ENCODE data around the gene DDX39A.

DDX39A gene

DNA sequence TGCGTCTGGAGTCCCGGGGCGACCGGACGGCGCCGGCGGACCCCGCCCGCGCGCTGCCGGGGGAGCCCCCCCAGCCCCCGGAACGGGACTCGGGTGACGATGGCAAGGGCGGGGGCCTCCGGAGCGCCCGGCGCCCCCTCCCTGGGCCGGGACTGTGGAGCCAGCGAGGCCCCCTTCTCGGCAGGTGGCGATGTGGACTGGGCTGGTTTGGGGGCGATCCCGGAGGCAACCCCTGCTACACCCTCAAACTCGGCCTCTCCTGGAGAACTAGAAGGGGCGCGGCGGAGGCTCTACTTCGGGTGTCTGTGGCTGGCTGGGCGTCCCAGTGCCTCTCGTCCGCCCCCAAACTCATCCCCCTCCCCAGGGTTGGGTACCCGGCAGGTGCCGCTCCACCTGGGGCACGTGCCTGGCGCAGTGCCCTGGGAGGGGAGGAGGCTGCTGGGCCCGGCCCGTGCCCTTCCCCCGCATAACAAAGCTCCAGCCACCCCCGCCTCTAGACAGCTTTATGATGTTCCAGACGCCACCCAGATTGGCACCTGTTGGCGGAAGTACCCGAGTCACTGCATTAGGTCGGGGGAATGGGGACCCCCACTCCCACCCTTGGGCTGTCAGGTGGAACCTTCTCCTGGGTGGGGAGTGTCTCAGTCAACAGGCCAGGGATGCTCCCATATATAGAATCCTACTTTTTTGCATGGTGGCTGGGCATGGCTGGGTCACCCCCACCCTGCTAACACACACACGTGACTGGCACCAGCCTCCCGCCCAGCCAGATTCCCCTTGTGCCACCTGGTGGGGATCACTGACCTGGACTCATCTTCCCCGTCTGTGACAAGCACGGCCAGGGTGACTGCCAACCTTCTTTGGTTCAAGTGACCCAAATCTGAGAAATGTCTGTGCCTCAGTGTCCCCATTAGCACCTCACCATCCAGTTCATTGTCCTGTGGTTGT is 14.7 kb upstream of the DDX39A start:
- no peak for DNase-seq

DNA sequence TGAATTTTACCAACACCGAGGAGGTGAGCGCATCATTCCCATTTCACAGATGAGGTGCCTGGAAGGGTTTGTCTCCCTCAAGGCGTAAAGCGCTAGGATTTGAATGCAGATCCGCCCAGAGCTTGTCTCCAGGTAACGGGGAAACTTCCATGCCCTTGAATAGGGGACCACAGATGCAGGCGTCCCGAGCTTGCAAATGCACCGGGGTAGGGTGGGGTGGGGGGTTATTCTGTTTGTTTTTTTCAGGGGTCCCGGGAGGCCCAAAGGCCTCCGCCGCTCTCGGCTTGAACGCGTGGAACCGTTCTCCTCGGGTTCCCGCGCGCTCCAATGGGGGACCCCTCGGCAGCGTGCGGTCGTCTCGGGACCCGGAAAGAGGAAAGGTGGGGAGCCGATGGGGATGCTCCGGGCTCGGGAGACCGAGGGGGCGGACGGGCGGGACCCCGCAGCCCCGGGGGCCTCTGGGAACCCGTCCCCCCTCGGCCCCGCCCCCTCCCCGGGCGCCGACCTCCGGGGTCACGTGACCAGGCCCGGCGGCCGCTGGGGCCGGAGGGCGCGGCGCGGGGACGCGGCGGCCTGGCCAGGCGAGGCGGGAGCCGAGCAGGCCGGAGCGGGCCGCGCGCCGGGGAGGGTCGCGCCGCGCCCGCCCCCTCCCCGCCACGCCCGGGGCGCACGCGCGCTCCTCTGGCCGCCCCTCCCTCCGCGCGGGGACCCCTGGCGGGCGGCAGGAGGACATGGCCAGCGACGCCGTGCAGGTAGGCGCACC is 13.8 kb upstream of the DDX39A start, which contains the start of gene PKN1:
PKN1 (plus strand) TSS at position 516 of the 763 bp plus-strand sequence; CDS start at position 732, 216 bp downstream.
- DNase-seq, result peak; percentile 77

DNA sequence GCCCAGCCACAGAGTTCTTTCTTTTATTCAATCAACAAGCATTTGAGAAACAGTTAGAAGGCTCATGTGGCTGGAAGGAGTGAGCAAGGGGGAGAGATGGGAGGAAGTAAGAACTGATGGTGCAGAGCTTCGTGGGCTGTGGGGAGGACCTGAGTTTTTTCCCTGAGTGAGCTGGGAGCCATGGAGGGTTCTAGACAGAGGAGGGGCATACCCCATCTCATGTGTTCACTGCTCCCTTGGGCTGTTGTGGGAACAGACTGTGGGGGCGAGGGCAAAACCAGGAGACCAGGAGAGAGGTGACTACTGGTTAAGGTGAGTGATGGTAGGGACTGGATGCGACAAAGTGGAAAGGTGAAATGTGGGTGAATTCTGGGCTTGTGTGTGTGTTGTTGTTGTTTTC is 11.6 kb upstream of the DDX39A start:
- no peak for DNase-seq

DNA sequence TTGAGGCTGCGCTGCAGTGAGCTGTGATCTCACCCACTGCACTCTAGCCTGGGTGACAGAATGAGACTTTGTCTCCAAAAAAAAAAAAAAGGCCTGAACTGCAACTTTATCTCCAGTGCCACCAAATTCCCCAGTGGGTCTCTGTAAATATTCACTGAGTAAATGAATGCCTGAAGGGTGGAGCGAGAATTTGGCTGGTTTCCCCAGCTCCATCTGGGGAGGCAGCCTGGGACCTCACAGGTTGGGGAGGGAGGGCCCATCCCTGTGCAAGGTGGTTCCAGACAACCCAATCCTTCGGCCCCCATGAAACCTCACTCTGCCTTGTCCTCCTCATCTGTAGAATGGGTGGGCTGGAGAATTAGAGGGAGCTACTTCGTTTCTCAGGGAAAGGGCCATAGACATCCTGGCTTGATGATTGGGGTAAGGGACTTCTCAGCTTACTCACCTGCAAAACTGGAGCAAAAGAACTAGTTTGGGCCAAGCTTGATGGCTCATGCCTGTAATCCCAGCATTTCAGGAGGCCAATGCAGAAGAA is 9.8 kb upstream of the DDX39A start:
- no peak for DNase-seq

DNA sequence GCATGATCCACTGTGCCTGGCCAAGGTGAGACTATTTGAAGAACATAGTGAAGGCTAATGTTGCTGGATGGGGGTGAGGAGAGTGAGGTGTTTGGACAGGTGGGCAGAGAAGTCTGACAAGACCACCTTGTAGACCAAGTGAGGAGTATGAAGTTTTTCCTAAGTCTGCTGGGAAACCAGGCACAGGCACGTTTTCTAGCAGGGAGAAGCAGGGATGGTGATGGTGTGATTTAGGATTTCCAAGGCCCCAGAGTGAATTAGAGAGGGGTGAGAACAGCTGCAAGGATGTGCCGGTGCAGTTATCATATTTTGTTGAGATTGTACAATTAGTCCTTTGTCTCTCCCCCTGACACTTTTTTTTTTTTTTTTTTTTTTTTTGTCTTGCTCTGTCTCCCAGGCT is 8.3 kb upstream of the DDX39A start:
- no peak for DNase-seq

DNA sequence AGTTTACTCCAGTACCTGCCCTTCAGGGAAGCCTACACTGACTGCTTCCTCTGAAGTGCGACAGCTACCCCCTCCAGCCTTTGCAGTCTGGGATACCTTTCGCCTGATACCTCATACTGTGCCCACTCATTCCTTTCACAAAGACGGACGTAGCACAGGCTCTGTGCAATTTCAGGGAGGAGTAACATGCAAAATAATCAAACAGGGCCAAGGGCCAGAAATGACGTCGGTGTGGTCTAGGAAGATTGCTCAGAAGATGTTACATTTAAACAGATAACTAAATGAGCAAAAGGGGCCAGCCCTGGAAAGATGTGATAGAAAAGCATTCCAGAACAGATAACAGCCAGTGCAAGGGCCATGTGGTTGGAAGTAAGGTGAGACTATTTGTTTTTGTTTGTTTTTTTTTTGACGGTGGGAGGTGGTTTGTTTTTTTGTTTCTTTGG is 6.6 kb upstream of the DDX39A start:
- no peak for DNase-seq

DNA sequence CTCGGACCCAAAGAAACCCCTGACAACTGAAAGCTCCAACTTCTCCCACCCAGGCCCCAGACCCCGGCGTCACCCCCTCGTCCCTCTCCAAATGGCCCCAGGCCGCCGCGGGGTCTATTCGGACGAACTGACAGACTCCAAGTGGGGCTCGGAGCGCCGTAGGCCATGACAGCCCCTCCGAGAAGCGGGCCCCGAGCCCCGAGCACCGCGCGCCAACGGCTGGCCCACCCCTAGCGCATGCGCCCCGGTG is 360 bp downstream of the DDX39A start:
- DNase-seq, result peak; percentile 89

DNA sequence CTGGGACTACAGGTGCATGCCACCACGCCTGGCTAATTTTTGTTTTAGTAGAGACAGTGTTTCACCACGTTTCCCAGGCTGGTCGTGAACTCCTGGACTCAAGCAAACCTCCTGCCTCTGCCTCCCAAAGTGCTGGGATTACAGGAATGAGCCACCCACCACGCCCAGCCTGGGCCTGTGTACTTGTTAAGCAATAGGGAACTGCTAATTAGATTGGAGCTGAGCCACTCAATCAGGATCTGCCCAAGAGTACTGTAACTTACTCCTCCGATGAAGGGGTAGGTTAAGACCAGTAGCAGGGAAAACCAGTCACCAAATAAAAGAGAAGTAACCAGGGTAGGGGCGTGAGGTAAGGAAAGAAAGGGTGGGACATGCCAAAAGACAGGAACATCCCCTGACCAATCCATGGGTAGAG is 2.3 kb downstream of the DDX39A start:
- no peak for DNase-seq

DNA sequence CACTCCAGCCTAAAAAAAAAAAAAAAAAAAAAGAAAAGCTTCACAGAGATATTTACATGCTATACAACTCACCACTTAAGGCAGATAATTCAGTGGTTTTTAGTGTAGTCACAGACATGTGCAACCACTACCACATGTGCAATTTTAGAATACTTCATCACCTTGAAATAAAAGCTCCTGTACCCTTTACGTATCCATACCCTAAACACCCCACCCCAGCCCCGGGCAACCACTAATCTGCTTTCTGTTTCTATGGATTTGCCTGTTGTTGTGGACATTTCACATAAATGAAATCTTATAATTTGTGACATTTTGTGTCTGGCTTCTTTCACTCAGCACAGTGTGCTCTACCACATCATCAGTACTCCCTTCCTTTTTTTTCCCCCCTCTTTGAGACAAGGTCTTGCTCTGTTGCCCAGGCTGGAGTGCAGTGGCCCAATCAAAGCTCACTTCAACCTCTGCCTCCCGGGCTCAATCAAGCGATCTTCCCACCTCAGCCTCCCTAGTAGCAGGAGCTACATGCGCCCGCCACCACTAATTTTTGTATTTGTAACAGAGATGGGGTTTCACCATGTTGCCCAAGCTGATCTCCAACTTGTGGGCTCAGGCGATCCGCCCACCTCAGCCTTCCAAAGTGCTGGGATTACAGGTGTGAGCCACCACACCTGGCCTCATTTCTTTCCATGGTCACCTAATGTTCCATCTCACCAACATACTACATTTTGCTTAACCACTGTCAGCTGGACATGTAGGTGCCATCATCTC is 4.0 kb downstream of the DDX39A start:
- no peak for DNase-seq

DNA sequence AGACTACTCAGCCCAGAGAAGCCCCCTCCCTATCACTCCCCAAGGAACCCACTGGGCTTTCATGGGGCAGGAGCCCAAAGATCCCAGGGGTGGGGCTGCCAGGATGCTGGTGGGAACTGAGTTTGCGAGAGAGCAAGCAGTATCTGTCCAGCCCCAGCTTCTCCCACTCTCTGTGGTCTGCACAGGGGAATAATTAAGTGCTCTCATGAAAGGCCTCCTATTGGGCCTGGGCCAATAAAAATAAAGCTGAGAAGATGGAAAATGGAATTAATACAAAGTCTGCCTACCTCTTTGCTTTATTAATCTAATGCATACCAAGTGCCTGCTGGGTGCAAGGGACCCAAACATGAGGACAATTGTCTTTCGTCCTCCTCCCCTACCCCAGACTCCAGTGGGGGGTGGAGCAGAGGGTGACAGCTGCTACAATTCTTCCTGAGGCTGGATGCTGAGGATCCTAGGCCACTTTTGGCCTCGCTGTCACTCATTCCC is 5.4 kb downstream of the DDX39A start:
- no peak for DNase-seq

DNA sequence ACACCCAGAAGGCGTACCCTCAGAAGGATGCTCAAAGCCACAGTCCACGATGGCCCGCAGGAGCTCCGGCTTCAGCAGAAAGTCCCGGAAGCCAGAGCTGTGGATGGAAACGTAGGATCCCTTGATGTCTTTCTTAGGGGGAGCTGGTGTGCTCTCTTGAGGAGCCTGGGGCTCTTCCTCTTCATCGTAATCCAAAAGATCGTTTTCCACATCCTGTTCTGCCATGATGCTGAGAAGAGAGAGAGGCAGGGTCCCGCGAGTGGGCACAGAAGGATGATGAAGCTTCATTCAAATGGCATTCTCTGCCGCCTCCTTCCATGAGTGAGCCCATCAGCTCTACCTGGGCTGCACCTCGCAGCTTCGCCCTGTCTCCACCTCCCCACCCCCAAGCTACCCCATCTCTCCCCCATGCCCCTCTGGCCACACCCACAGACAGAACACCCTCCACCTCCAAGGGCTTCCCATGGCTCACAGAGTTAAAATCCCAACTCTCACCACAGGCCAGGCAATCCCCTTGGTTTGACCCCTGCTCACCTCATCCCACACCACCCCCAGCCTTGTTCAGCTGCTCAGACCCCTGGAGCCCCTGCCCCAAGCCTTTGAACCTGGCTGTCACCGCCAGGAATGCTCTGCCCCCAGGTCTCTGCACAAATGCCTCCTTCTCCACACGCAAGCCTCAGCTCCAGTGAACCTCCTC is 6.0 kb downstream of the DDX39A start:
- no peak for DNase-seq

DNA sequence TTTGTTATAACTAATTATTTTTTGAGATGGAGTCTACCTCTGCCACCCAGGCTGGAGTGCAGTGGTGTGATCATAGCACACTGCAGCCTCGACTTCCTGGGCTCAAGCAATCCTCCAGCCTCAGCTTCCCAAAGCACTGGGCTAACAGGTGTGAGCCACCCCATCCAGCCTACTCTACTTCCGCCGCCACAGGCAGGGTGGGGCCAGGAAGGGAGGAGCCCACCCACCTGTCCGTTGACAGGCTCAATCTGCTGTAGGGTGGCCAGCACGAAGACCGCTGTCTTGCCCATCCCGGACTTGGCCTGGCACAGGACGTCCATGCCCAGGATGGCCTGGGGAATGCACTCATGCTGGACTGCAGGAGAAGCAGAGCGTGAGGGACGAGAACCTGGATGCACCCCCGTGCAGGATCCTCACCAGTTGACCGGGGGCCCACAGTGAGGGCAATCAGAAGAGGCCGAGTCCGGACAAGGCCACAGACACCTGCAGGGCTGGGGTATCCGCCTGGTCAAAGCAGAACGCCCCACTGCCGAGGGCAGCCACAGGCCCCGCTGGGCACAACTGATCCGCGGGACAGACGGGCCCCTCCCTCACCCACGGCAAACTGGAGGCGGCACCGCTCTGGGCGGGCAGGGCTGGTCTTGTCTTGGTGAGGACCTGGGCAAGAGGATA is 6.7 kb downstream of the DDX39A start:
- no peak for DNase-seq

DNA sequence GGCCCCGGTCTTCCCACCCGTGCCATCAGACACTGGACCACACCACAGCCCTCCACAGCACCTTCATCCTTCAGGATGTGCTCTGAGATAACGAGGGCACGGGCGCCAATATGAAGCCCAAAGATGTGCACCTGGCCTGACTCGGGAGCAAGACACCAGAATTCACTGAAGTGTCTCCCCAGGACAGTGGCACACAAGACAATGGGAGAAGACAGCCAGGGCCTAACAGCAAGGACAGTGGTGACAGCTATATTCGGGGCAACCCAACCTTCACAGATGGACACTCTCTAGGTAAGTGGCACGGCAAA is 7.2 kb downstream of the DDX39A start:
- DNase-seq, result no peak

DNA sequence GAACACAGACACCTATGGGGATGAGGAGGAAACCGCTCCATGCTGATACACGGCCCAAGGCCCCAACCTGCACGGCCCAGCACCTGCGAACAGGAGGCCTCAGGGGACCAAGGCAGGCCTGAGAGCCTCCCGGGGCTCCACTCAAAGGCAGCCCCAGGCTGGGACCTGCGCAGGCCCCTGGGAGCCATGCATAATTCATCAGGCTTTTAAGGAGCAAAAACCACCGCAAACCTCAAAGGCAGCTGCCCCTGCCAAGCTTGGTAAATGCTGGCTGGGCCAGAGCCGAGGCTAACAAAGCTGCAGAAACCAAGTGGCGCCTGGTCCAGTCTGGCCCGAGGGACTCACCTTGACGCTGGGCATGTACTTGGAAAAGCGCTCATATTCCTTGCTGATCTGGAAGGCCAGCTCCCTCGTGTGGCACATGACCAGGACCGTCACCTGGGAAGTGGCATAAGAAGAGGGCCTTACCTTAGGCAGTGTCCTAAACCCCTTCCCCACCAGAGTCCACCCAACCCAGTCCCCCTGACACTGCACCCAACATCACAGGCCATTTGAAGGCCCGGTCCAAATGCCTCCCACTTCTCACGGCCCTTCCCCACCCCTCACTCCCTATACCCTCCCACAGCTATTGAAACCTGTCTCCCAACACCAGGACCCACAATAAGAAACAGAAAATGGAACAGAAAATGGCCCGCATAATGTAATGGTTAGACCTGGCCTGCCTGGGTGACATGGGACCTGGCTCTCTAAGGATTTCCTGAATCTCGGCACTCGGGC is 7.8 kb downstream of the DDX39A start:
- no peak for DNase-seq

DNA sequence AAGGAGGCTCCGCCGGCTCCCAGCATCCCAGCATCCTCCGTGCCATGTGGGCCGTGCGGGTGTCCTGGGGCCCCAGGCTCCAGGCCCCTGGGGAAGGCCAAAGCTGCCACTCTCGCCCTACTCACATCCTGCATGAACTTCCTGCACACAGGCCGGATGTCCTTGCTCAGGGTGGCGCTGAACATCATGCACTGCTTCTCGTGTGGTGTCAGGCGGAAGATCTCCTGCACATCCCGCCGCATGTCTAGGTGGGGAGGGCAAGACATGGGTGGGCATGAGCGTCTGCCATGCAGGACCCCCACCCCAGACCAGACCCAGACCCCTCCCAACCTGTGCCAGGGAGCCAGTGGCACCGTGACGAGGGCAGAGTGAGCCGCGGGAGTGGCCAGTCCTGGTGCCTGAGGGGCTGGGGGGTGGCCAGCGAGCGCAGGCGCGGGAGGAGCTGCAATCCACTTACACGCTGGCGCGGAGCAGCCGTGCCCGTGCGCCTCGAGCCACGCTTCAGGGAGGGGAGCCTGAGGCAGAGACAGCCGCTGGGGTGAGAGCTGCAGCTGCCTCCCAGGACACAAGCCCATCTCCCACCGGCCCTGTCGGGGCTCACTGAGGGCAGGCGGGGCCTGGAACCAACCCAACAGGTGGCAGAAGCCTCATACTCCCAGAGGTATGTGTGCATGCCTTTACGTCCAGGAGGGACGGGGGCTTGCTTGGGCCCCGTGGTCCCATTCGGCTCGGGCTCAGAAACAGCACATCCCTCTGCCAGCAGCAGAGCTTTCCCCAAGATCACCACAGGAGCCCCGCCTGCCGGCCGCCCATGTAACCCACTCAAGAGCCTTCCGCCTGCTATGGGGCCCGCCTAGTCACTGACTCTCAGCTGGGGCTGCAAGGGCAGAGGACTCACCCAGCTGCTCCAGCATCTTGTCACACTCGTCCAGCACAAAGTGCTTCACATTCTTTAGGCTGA is 8.8 kb downstream of the DDX39A start:
- no peak for DNase-seq

DNA sequence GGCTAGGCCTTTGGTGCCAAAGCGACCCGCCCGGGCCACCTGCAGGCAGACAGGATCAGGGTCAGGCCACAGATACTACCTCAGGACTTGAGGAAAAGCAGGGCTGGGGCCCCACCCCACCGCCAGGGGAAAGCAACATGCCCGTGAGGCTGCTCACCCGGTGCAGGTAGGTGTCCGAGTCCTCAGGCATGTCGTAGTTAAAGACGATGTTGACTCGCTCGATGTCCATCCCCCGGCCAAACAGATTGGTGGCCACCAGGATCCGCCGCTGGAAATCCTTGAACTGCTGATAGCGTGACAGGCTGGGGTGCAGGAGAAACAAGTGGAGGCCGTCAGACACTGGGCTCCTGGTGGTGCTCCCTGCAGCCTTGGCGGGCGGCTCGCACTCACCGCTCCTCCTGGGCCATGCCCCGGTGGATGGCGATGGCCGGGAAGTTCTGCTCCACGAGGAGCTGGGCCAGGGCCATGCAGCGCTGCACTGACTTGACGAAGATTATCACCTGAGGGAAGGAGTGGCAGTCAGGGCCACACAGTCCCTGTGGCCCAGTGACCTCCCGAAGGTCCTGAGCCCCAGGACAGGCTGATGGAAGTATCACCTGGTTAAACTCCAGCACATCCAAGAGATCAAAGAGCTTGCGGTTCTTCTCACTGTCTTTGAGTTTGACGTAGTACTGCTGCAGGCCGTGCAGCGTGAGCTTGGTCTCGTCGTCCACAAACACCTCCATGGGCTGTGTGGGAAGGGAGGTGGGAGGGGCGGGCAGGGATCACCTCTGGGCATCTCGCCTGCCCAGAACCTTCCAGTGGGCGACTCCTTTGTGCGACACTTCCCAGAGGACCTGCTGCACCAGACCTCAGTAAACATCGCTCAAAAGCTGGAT is 9.8 kb downstream of the DDX39A start:
- no peak for DNase-seq

DNA sequence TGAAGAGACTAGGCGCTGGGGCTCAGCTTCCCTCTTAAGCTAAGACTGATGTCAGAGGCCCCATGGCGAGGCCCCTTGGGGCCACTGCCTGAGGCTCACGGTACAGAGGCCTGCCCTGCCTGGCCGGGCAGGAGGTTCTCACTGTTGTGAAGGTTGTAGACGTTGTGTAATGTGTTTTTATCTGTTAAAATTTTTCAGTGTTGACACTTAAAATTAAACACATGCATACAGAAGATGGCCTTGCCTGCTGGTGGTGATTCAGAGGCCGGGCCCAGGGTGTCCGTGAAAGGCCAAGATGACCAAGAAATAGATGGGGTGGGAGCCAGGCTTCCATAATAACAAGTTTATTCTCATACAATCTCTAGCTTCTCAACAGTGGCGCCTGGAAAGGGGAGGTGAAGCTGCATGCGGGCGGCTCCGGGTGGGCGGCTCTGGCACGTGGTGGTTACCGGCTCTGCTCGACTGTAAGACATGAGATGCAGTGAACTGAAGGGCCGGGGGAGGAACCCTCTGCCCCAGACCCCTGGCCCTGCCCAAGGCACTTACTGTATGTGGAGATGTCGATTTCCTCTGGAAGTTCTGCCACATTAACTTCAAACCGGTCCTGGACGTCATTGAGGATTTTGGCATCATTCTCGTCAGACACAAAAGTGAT is 10.5 kb downstream of the DDX39A start:
- no peak for DNase-seq

Data from stimulated activated CD8-positive, alpha-beta memory T cell treated with anti-CD3 and anti-CD28 coated beads, Interleukin-4, amount 100 ng/mL, for 48 hours (primary cell).